Coronary artery (tissue), 2 donors: ENCODE data around the gene CD2.

Experiments
- DNase-seq: peaks from one replicate; pipeline ENCODE4 v3.0.0-alpha.2; 2017; ENCODE audit warnings: low spot score
- H3K27ac ChIP-seq, 2 donors: fragments of 200-600 bp; sonication (generic); one replicate each; pipeline ENCODE4 v1.5.1; 2016 to 2019
- H3K4me3 ChIP-seq: fragments of 200-600 bp; sonication (generic); 2 replicates; pipeline ENCODE4 v1.5.1; 2016; ENCODE audit warnings: mild to moderate bottlenecking, moderate library complexity
- TF ChIP-seq, protein P1 (sequence below): fragments of 200-600 bp; sonication (generic); IDR thresholded peaks from one replicate; pipeline ENCODE4 v1.5.1; 2019; ENCODE audit warnings: antibody characterized with exemption

The CD2 gene

GRCh38 chr1:116769561-116769977, 15.3 kb downstream of the CD2 start:
- DNase-seq: no peak
- H3K4me3 ChIP-seq: no peak overlapping the region
- TF ChIP-seq, protein P1, sequence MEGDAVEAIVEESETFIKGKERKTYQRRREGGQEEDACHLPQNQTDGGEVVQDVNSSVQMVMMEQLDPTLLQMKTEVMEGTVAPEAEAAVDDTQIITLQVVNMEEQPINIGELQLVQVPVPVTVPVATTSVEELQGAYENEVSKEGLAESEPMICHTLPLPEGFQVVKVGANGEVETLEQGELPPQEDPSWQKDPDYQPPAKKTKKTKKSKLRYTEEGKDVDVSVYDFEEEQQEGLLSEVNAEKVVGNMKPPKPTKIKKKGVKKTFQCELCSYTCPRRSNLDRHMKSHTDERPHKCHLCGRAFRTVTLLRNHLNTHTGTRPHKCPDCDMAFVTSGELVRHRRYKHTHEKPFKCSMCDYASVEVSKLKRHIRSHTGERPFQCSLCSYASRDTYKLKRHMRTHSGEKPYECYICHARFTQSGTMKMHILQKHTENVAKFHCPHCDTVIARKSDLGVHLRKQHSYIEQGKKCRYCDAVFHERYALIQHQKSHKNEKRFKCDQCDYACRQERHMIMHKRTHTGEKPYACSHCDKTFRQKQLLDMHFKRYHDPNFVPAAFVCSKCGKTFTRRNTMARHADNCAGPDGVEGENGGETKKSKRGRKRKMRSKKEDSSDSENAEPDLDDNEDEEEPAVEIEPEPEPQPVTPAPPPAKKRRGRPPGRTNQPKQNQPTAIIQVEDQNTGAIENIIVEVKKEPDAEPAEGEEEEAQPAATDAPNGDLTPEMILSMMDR: no peak
- no peak overlapping the region for H3K27ac ChIP-seq

- TF ChIP-seq, protein P1: no peak
- no peak for DNase-seq
- Histone ChIP-seq H3K4me3 (no peak overlapping the region), H3K27ac (no peak overlapping the region)
These were observed 15.8 kb downstream of the CD2 start for GRCh38 chr1:116769994-116770393.

- Histone ChIP-seq H3K4me3 (no peak overlapping the region), H3K27ac (no peak overlapping the region)
- no peak for DNase-seq
- TF ChIP-seq, protein P1: no peak
These were observed 16.4 kb downstream of the CD2 start for GRCh38 chr1:116770625-116771024.

GRCh38 chr1:116771997-116772647, 17.9 kb downstream of the CD2 start:
- Histone ChIP-seq H3K4me3 (no peak overlapping the region), H3K27ac (no peak overlapping the region)
- TF ChIP-seq, protein P1: no peak
- DNase-seq: no peak

- Histone ChIP-seq H3K27ac (no peak overlapping the region), H3K4me3 (no peak overlapping the region)
- no peak for DNase-seq
- TF ChIP-seq, protein P1: no peak
These were observed 18.4 kb downstream of the CD2 start for GRCh38 chr1:116772648-116773045.

GRCh38 chr1:116775116-116775752, 21.0 kb downstream of the CD2 start:
- no peak for DNase-seq
- TF ChIP-seq, protein P1: no peak
- Histone ChIP-seq H3K4me3 (no peak overlapping the region), H3K27ac (no peak overlapping the region)
